IMR-90 (cell line): ENCODE data around the gene AHNAK2. TPM values are rescaled to one million over a fixed set of nuclear protein-coding genes. Genes with fewer than 3 reads are reported as not detected.

Experiments
- ATAC-seq: fragments of 200-7000 bp; cut with Tn5 transposase; 2 replicates; pipeline ENCODE4 v1.9.1; 2020; ENCODE audit warnings: low read depth, mild to moderate bottlenecking, moderate library complexity
- BruUV-seq: library from RNA; stranded (reverse); fragments of 400-500 nt; replicated peaks from 2 replicates; lab custom pipeline; 2021; lab: Mats Ljungman, UMichigan
- CTCF ChIA-PET: fragments of 300-600 bp; formaldehyde crosslinking; extraction: SDS; loops from one replicate; lab custom pipeline; 2021; ENCODE audit warnings: antibody characterized with exemption; lab: Yijun Ruan, JAX
- POLR2A ChIA-PET: fragments of 300-600 bp; sonication (Branson Sonifier 250); formaldehyde crosslinking; loops from one replicate; lab custom pipeline; 2022; ENCODE audit warnings: antibody characterized with exemption; ENCODE audit not compliant: unreplicated experiment; lab: Charles Lee
- DNase-seq: peaks from one replicate; pipeline ENCODE4 v3.0.0; 2013
- H2AFZ ChIP-seq: replicated peaks from 2 replicates; pipeline ENCODE3; 2013; ENCODE audit warnings: low read length, mild to moderate bottlenecking; ENCODE audit not compliant: poor library complexity
- H2AK5ac ChIP-seq: 2 replicates; pipeline ENCODE4 v1.6.1; 2013; ENCODE audit warnings: low read depth, low read length, inconsistent platforms
- H2AK9ac ChIP-seq: replicated peaks from 2 replicates; pipeline ENCODE3; 2013; ENCODE audit warnings: mild to moderate bottlenecking, low read depth, low read length, moderate library complexity; ENCODE audit not compliant: poor library complexity
- H2BK120ac ChIP-seq: 2 replicates; pipeline ENCODE4 v1.6.1; 2013; ENCODE audit warnings: low read depth, low read length, inconsistent platforms
- H2BK15ac ChIP-seq: 3 replicates; pipeline ENCODE4 v1.6.1; 2013; ENCODE audit warnings: low read depth, low read length, inconsistent platforms
- H2BK20ac ChIP-seq: 2 replicates; pipeline ENCODE4 v1.6.1; 2013; ENCODE audit warnings: low read depth, mild to moderate bottlenecking, inconsistent platforms, low read length, moderate library complexity
- H2BK5ac ChIP-seq: 2 replicates; pipeline ENCODE4 v1.6.1; 2013; ENCODE audit warnings: mild to moderate bottlenecking, low read depth, low read length, inconsistent platforms; ENCODE audit not compliant: poor library complexity, severe bottlenecking
- H3K14ac ChIP-seq: replicated peaks from 2 replicates; pipeline ENCODE4 v1.6.1; 2013; ENCODE audit warnings: low read depth, low read length, inconsistent platforms
- H3K18ac ChIP-seq: 2 replicates; pipeline ENCODE4 v1.6.1; 2013; ENCODE audit warnings: low read depth, low read length, control low read depth
- H3K23ac ChIP-seq: 2 replicates; pipeline ENCODE4 v1.6.1; 2013; ENCODE audit warnings: low read depth, low read length, inconsistent platforms
- H3K27ac ChIP-seq: 2 replicates; pipeline ENCODE4 v1.5.1; 2013; ENCODE audit warnings: mild to moderate bottlenecking, control low read depth, low read length; ENCODE audit not compliant: insufficient read depth
- H3K27me3 ChIP-seq: 2 replicates; pipeline ENCODE4 v1.6.1; 2013; ENCODE audit warnings: low read length; ENCODE audit not compliant: control insufficient read depth, insufficient read depth
- H3K36me3 ChIP-seq: 2 replicates; pipeline ENCODE4 v1.6.1; 2013; ENCODE audit warnings: low read length, mixed read lengths; ENCODE audit not compliant: control insufficient read depth, insufficient read depth
- H3K4ac ChIP-seq: 2 replicates; pipeline ENCODE4 v1.6.1; 2013; ENCODE audit warnings: low read depth, low read length, inconsistent platforms
- H3K4me1 ChIP-seq: 2 replicates; pipeline ENCODE4 v1.6.1; 2013; ENCODE audit warnings: low read length, mixed read lengths; ENCODE audit not compliant: control insufficient read depth, insufficient read depth
- H3K4me2 ChIP-seq: 2 replicates; pipeline ENCODE4 v1.6.1; 2013; ENCODE audit warnings: low read depth, mild to moderate bottlenecking, control low read depth, low read length, moderate library complexity
- H3K4me3 ChIP-seq: 2 replicates; pipeline ENCODE4 v1.5.1; 2013; ENCODE audit warnings: low read depth, mild to moderate bottlenecking, control low read depth, low read length, moderate library complexity; ENCODE audit not compliant: insufficient read depth
- H3K56ac ChIP-seq: 2 replicates; pipeline ENCODE4 v1.6.1; 2013; ENCODE audit warnings: low read length, inconsistent platforms; ENCODE audit not compliant: insufficient read depth; ENCODE audit errors: extremely low read depth
- H3K79me1 ChIP-seq, 2 experiments: 2 replicates each; pipeline ENCODE4 v1.6.1; 2013; ENCODE audit warnings: low read length in 2 of 2, inconsistent platforms in 1 of 2, low read depth in 1 of 2
- H3K9ac ChIP-seq: 2 replicates; pipeline ENCODE4 v1.6.1; 2013; ENCODE audit warnings: low read depth, low read length, control low read depth
- H3K9me1 ChIP-seq: 2 replicates; pipeline ENCODE4 v1.6.1; 2013; ENCODE audit warnings: low read length, inconsistent platforms; ENCODE audit not compliant: insufficient read depth
- H3K9me3 ChIP-seq: 2 replicates; pipeline ENCODE4 v1.6.1; 2013; ENCODE audit warnings: low read length; ENCODE audit not compliant: control insufficient read depth, insufficient read depth
- H4K20me1 ChIP-seq: 2 replicates; pipeline ENCODE4 v1.6.1; 2013; ENCODE audit warnings: low read length, inconsistent platforms; ENCODE audit not compliant: insufficient read depth
- H4K5ac ChIP-seq: 2 replicates; pipeline ENCODE4 v1.6.1; 2013; ENCODE audit warnings: mild to moderate bottlenecking, low read depth, low read length, control low read depth
- H4K8ac ChIP-seq, 2 experiments: 2 replicates each; pipeline ENCODE4 v1.6.1; 2013; ENCODE audit warnings: low read depth in 2 of 2, low read length in 2 of 2, control low read depth in 1 of 2, inconsistent platforms in 1 of 2
- H4K91ac ChIP-seq: 2 replicates; pipeline ENCODE4 v1.6.1; 2013; ENCODE audit warnings: low read depth, low read length, inconsistent platforms; ENCODE audit not compliant: insufficient read depth
- BHLHE40 ChIP-seq: fragments of 150-350 bp; IDR thresholded peaks from 2 replicates; pipeline ENCODE4 v1.6.1; 2016; ENCODE audit warnings: mild to moderate bottlenecking, low read depth, low read length
- CEBPB ChIP-seq: IDR thresholded peaks from 2 replicates; pipeline ENCODE4 v1.6.1; 2012; ENCODE audit warnings: low read depth, low read length, improper control_type of control experiment
- POLR2A ChIP-seq: IDR thresholded peaks from 2 replicates; pipeline ENCODE4 v1.6.1; 2012; ENCODE audit warnings: mild to moderate bottlenecking, low read depth, low read length
- RCOR1 ChIP-seq: IDR thresholded peaks from 2 replicates; pipeline ENCODE4 v1.6.1; 2012; ENCODE audit warnings: mild to moderate bottlenecking, low read length, improper control_type of control experiment; ENCODE audit not compliant: insufficient replicate concordance
- SMC3 ChIP-seq: fragments of 150-350 bp; IDR thresholded peaks from 2 replicates; pipeline ENCODE4 v1.6.1; 2016; ENCODE audit warnings: low read depth, mild to moderate bottlenecking, antibody characterized with exemption, low read length, moderate library complexity
- WGBS, 2 experiments: methylation state at CpG; one replicate each; pipeline versions ENCODE4 v1.1.5 to v1.1.7; 2013; ENCODE audit warnings: missing lambda C conversion rate in 2 of 2; ENCODE audit not compliant: insufficient read length in 1 of 2; ENCODE audit errors: extremely low coverage in 2 of 2; 5-methylcytosine and 5-hydroxymethylcytosine counted together
- dilution Hi-C: fragments of 300-500 bp; cut with HindIII; formaldehyde crosslinking; loops from one replicate; pipeline ENCODE4 v1.14.3; 2018; ENCODE audit warnings: low sequenced_read_pairs; ENCODE audit not compliant: unreplicated experiment
- in situ Hi-C: fragments of 300-500 bp; cut with MboI; formaldehyde crosslinking; loops from 3 replicates; pipeline ENCODE4 v1.14.3; 2019; ENCODE audit warnings: low sequenced_read_pairs, inconsistent platforms, mixed read lengths
- intact Hi-C: fragments of 100-400 bp; cut with micrococcal nuclease; formaldehyde crosslinking; loops from 2 replicates; pipeline ENCODE4 v1.10.0; 2022
- polyA plus RNA-seq, 3 experiments: library from polyadenylated mRNA; depleted of rRNA; stranded (reverse); fragments of >200 nt; gene quantifications; 2 replicates each; pipeline ENCODE4 v1.2.3, GENCODE V29; 2012; ENCODE audit warnings: low replicate concordance in 1 of 3
- total RNA-seq: library from RNA; depleted of rRNA; stranded (reverse); fragments of >200 nt; gene quantifications from 2 replicates; pipeline ENCODE4 v1.2.3, GENCODE V29; 2012
- TF ChIP-seq, protein P1 (sequence below): fragments of 150-350 bp; IDR thresholded peaks from 2 replicates; pipeline ENCODE4 v1.6.1; 2017; ENCODE audit warnings: mild to moderate bottlenecking, antibody characterized with exemption, low read length, low read depth

AHNAK2 gene
- total and polyA plus RNA-seq, 2 of the 4 experiments (the other 2 are of a cell fraction): 2.6 to 7.9 TPM

DNA sequence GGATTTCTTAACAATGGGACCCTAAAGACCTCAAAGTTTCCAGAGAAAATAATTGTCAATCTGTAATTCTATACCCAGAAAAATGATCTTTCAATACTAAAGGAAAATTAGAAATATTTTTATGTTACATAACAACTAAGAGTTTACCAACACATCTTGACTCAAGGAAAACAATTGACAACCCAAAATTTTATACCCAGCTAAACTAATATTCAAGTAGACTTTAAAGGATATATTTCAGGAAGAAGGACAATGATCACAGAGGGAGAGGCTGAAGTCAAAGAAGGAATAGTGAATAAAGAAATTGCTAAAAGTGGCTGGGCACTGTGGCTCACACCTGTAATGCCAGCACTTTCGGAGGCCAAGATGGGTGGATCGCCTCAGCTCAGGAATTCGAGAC, 66.1 kb downstream of the AHNAK2 start:
- H3K9me1 ChIP-seq: no peaks in the 10 kb centered on the region
- no peak overlapping the region for H4K91ac ChIP-seq
- H3K4me3 ChIP-seq: no peak overlapping the region
- no peak overlapping the region for H2BK120ac ChIP-seq
- peaks cover 2% of the 10 kb centered on the region; the same call in 1 of the 2 replicates for H3K4me1 ChIP-seq
- H2BK15ac ChIP-seq: no peak overlapping the region
- DNase-seq (no peak), ATAC-seq (no peak)
- no peak overlapping the region for H4K5ac ChIP-seq
- dilution Hi-C loops (no loop called here), in situ Hi-C loops (no loop called here), intact Hi-C loops (no loop called here)
- H4K20me1 ChIP-seq: no peaks in the 10 kb centered on the region
- H2AFZ ChIP-seq: no peak overlapping the region
- H3K79me1 ChIP-seq: no peaks in the 10 kb centered on the region
- peaks cover 13% of the 10 kb centered on the region for H3K9me3 ChIP-seq
- no peak overlapping the region for H3K14ac ChIP-seq
- peaks cover 25% of the 10 kb centered on the region for H3K27me3 ChIP-seq
- H3K4ac ChIP-seq: no peak overlapping the region
- H2BK5ac ChIP-seq: no peak overlapping the region
- WGBS, 2 experiments: no CpG with 5 or more reads among the region's 3 CpGs
- no peak overlapping the region for H3K9ac ChIP-seq
- H3K23ac ChIP-seq: no peak overlapping the region
- H3K4me2 ChIP-seq: no peak overlapping the region
- TF ChIP-seq BHLHE40 (no peak), POLR2A (no peak), SMC3 (no peak), CEBPB (no peak), RCOR1 (no peak)
- TF ChIP-seq, protein P1, sequence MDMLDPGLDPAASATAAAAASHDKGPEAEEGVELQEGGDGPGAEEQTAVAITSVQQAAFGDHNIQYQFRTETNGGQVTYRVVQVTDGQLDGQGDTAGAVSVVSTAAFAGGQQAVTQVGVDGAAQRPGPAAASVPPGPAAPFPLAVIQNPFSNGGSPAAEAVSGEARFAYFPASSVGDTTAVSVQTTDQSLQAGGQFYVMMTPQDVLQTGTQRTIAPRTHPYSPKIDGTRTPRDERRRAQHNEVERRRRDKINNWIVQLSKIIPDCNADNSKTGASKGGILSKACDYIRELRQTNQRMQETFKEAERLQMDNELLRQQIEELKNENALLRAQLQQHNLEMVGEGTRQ: no peak
- H3K56ac ChIP-seq: no peak overlapping the region
- no peak overlapping the region for H2AK9ac ChIP-seq
- H3K27ac ChIP-seq: no peak overlapping the region
- no peak overlapping the region for H2BK20ac ChIP-seq
- POLR2A ChIA-PET: no interaction called here
- no peak overlapping the region for H4K8ac ChIP-seq
- no peaks in the 10 kb centered on the region for H3K36me3 ChIP-seq
- H2AK5ac ChIP-seq: no peak overlapping the region
- CTCF ChIA-PET: no interaction called here
- H3K18ac ChIP-seq: no peak overlapping the region
- BruUV-seq: no TSS peak
